HepG2 (cell line): ENCODE measurements around the gene PAPPA2. TPM values are rescaled to one million over a fixed set of nuclear protein-coding genes. Genes with fewer than 3 reads are reported as not detected.
A peak's percentile ranks its signal among the peaks of the same experiment; 100 is the strongest.

Experiments
- CEBPZ ChIP-seq: IDR thresholded peaks from 2 replicates; pipeline ENCODE4 v1.6.1; 2012; ENCODE audit warnings: low read length, improper control_type of control experiment
- DNMT3B ChIP-seq: conservative IDR thresholded peaks from 2 replicates; pipeline ENCODE4 v1.6.1; 2016; ENCODE audit warnings: missing biosample characterization, control low read depth
- HHEX ChIP-seq: IDR thresholded peaks from 2 replicates; pipeline ENCODE4 v1.6.1; 2016; ENCODE audit warnings: control low read depth
- KDM2A ChIP-seq: sonication (generic); formaldehyde crosslinking; IDR thresholded peaks from 2 replicates; pipeline ENCODE4 v1.4.0; 2020; ENCODE audit warnings: low read depth, missing genetic modification reagents, borderline replicate concordance
- SMC3 ChIP-seq: IDR thresholded peaks from 2 replicates; pipeline ENCODE4 v1.6.1; 2011; ENCODE audit warnings: low read length, improper control_type of control experiment
- XBP1 ChIP-seq: sonication (generic); formaldehyde crosslinking; IDR thresholded peaks from 2 replicates; pipeline ENCODE4 v1.5.0; 2020; ENCODE audit warnings: missing genetic modification reagents
- ZFP36 ChIP-seq: fragments of 150-350 bp; IDR thresholded peaks from 2 replicates; pipeline ENCODE4 v1.6.1; 2018; ENCODE audit warnings: borderline replicate concordance, low read length, low read depth; ENCODE audit not compliant: partially characterized antibody
- ZNF138 ChIP-seq: sonication (generic); formaldehyde crosslinking; IDR thresholded peaks from 2 replicates; pipeline ENCODE4 v1.5.0; 2020; ENCODE audit warnings: mild to moderate bottlenecking, low read depth, missing genetic modification reagents
- ZNF24 ChIP-seq: fragments of 450-650 bp; IDR thresholded peaks from 2 replicates; pipeline ENCODE4 v1.6.1; 2017; ENCODE audit warnings: antibody characterized with exemption, mild to moderate bottlenecking
- ZNF253 ChIP-seq: sonication (generic); formaldehyde crosslinking; IDR thresholded peaks from 2 replicates; pipeline ENCODE4 v1.8.0; 2022; ENCODE audit warnings: mild to moderate bottlenecking, missing genetic modification reagents, borderline replicate concordance
- ZNF296 ChIP-seq: sonication (generic); formaldehyde crosslinking; conservative IDR thresholded peaks from 2 replicates; pipeline ENCODE4 v1.5.0; 2020; ENCODE audit warnings: mild to moderate bottlenecking, missing genetic modification reagents
- ZNF367 ChIP-seq: sonication (generic); formaldehyde crosslinking; IDR thresholded peaks from 2 replicates; pipeline ENCODE4 v1.4.0; 2020; ENCODE audit warnings: missing genetic modification reagents, borderline replicate concordance
- ZNF550 ChIP-seq: sonication (generic); formaldehyde crosslinking; IDR thresholded peaks from 2 replicates; pipeline ENCODE4 v1.4.0; 2020; ENCODE audit warnings: mild to moderate bottlenecking, missing genetic modification reagents, borderline replicate concordance
- ZNF563 ChIP-seq: sonication (generic); formaldehyde crosslinking; IDR thresholded peaks from 2 replicates; pipeline ENCODE4 v1.8.0; 2022; ENCODE audit warnings: mild to moderate bottlenecking, moderate library complexity, missing genetic modification reagents
- ZNF691 ChIP-seq: sonication (generic); formaldehyde crosslinking; IDR thresholded peaks from 2 replicates; pipeline ENCODE4 v1.4.0; 2020; ENCODE audit warnings: missing genetic modification reagents, low read depth, mild to moderate bottlenecking, borderline replicate concordance
- ZNF780A ChIP-seq: sonication (generic); formaldehyde crosslinking; IDR thresholded peaks from 2 replicates; pipeline ENCODE4 v1.8.0; 2022; ENCODE audit warnings: mild to moderate bottlenecking, missing genetic modification reagents, moderate library complexity
- ZSCAN20 ChIP-seq: sonication (generic); formaldehyde crosslinking; IDR thresholded peaks from 2 replicates; pipeline ENCODE4 v1.4.0; 2020; ENCODE audit warnings: missing genetic modification reagents, mild to moderate bottlenecking, borderline replicate concordance
- ZSCAN5A ChIP-seq: sonication (generic); formaldehyde crosslinking; IDR thresholded peaks from 2 replicates; pipeline ENCODE4 v1.8.0; 2022; ENCODE audit warnings: mild to moderate bottlenecking, missing genetic modification reagents, borderline replicate concordance
- polyA plus RNA-seq, 8 experiments: library from polyadenylated mRNA; depleted of rRNA in 3 of 8; stranded (reverse) in 7 of 8; unstranded in 1 of 8; fragments of >200 nt; fragmentation: Illumina TruSeq in 4 of 8; extraction: Trizol in 4 of 8; gene quantifications; 2 replicates each; pipeline versions ENCODE4 v1.2.1 to v1.2.3, GENCODE V29; 2011 to 2016; ENCODE audit warnings: low read depth in 4 of 8, missing spikeins in 1 of 8, mixed read lengths in 1 of 8; ENCODE audit not compliant: insufficient read depth in 1 of 8
- total RNA-seq, 5 experiments: library from RNA; depleted of rRNA; stranded (reverse); fragments of >200 nt; fragmentation: Illumina TruSeq; extraction: Trizol; gene quantifications; 2 replicates each; pipeline ENCODE4 v1.2.3, GENCODE V29; 2016; ENCODE audit warnings: low read depth in 1 of 5

The PAPPA2 gene
- total and polyA plus RNA-seq, 2 of the 13 experiments (the other 11 are each of a cell fraction or from before 2014, with no cell fraction given): 0.01 TPM; not detected in 1

GRCh38 chr1:176691251-176692228 is 228.6 kb downstream of the PAPPA2 start (continued):
- TF ChIP-seq ZNF253 (CRISPR knock-in tag) (no peak), CEBPZ (no peak), ZNF550 (CRISPR knock-in tag) (no peak), ZNF296 (CRISPR knock-in tag) (no peak), ZSCAN20 (CRISPR knock-in tag) (no peak), ZNF780A (no peak), ZFP36 (no peak), ZNF367 (CRISPR knock-in tag) (no peak), XBP1 (CRISPR knock-in tag) (no peak), ZNF24 (no peak), SMC3 (peak; percentile 83), ZSCAN5A (CRISPR knock-in tag) (no peak), ZNF563 (no peak), DNMT3B (no peak), ZNF691 (CRISPR knock-in tag) (no peak), KDM2A (CRISPR knock-in tag) (no peak), ZNF138 (CRISPR knock-in tag) (no peak), HHEX (no peak)
